Lower lobe of right lung (tissue), 2 donors: ENCODE results near the gene FRMPD1. TPM values are rescaled to one million over a fixed set of nuclear protein-coding genes. Genes with fewer than 3 reads are reported as not detected.

ENCODE experiments used
- ATAC-seq, 2 donors: fragments of 200-7000 bp; cut with Tn5 transposase; one replicate each; pipeline ENCODE4 v1.9.1; 2020 to 2022; ENCODE audit warnings: mild to moderate bottlenecking in 2 of 2, moderate library complexity in 2 of 2
- DNase-seq: peaks from one replicate; pipeline ENCODE4 v3.0.0-alpha.2; 2020
- H3K27ac ChIP-seq: fragments of 200-600 bp; one replicate; pipeline ENCODE4 v1.8.0; 2022
- H3K27me3 ChIP-seq: fragments of 200-600 bp; one replicate; pipeline ENCODE4 v1.8.0; 2022; ENCODE audit warnings: low read depth
- H3K36me3 ChIP-seq: fragments of 200-600 bp; one replicate; pipeline ENCODE4 v1.8.0; 2022; ENCODE audit warnings: mild to moderate bottlenecking
- H3K4me1 ChIP-seq: fragments of 200-600 bp; one replicate; pipeline ENCODE4 v1.8.0; 2022
- H3K4me3 ChIP-seq: fragments of 200-600 bp; one replicate; pipeline ENCODE4 v1.8.0; 2022; ENCODE audit warnings: mild to moderate bottlenecking
- H3K9me3 ChIP-seq: fragments of 200-600 bp; one replicate; pipeline ENCODE4 v1.8.0; 2022
- CTCF ChIP-seq: fragments of 200-600 bp; IDR thresholded peaks from one replicate; pipeline ENCODE4 v1.8.0; 2022; ENCODE audit warnings: antibody characterized with exemption, mild to moderate bottlenecking
- intact Hi-C: fragments of 100-400 bp; cut with DNase I; formaldehyde crosslinking; loops from one replicate; pipeline ENCODE4 v1.11.0; 2022
- total RNA-seq: library from RNA; stranded (reverse); fragmentation: NEBNext Ultra II Directional; extraction: Animal tissue kit (Norgen Biotek cat#: 25700); gene quantifications from one replicate; pipeline ENCODE4 v1.2.1, GENCODE V29; 2021
- donor health status: DM: no; HTN: yes; CAD: no; lungs with severe emphysema.

The FRMPD1 gene
- total RNA-seq, 1 donor from 2014 or later = 0.06 TPM

- Histone ChIP-seq H3K27ac (no peak overlapping the region), H3K9me3 (no peaks in the 10 kb centered on the region), H3K4me1 (no peaks in the 10 kb centered on the region), H3K36me3 (no peaks in the 10 kb centered on the region), H3K27me3 (peaks cover 30% of the 10 kb centered on the region), H3K4me3 (no peak overlapping the region)
- ATAC-seq (no peak), DNase-seq (no peak)
- intact Hi-C loops = no loop called here
- no peak for TF ChIP-seq CTCF
Measured at GRCh38 chr9:37640246-37640645, 10.5 kb upstream of the FRMPD1 start.

GRCh38 chr9:37641331-37641730 is 9.4 kb upstream of the FRMPD1 start:
- Histone ChIP-seq H3K27me3 (peaks cover 21% of the 10 kb centered on the region), H3K4me1 (no peaks in the 10 kb centered on the region), H3K36me3 (no peaks in the 10 kb centered on the region), H3K9me3 (no peaks in the 10 kb centered on the region), H3K27ac (no peak overlapping the region), H3K4me3 (no peak overlapping the region)
- DNase-seq = no peak
- TF ChIP-seq CTCF = no peak
- ATAC-seq = no peak
- intact Hi-C loops = no loop called here

GRCh38 chr9:37643214-37643613 is 7.5 kb upstream of the FRMPD1 start:
- Histone ChIP-seq H3K36me3 (no peaks in the 10 kb centered on the region), H3K4me1 (no peaks in the 10 kb centered on the region), H3K27ac (no peak overlapping the region), H3K27me3 (peaks cover 23% of the 10 kb centered on the region), H3K9me3 (no peaks in the 10 kb centered on the region), H3K4me3 (no peak overlapping the region)
- no peak for TF ChIP-seq CTCF
- ATAC-seq (no peak), DNase-seq (no peak)
- intact Hi-C loops = no loop called here

- peaks cover under 1% of the 10 kb centered on the region for H3K4me1 ChIP-seq
- TF ChIP-seq CTCF = no peak
- no peak overlapping the region for H3K4me3 ChIP-seq
- intact Hi-C loops = no loop called here
- no peak overlapping the region for H3K27ac ChIP-seq
- no peak for DNase-seq
- peaks cover 30% of the 10 kb centered on the region for H3K27me3 ChIP-seq
- H3K9me3 ChIP-seq = no peaks in the 10 kb centered on the region
- ATAC-seq = peak; percentile 21 to 22
- H3K36me3 ChIP-seq = no peaks in the 10 kb centered on the region
Measured at GRCh38 chr9:37645903-37646506, 4.7 kb upstream of the FRMPD1 start.

GRCh38 chr9:37650299-37650872 is 368 bp upstream of the FRMPD1 start:
- H3K9me3 ChIP-seq = no peaks in the 10 kb centered on the region
- peaks cover 11% of the 10 kb centered on the region for H3K4me1 ChIP-seq
- H3K36me3 ChIP-seq = no peaks in the 10 kb centered on the region
- peaks cover 55% of the 10 kb centered on the region for H3K27me3 ChIP-seq
- no peak overlapping the region for H3K27ac ChIP-seq
- H3K4me3 ChIP-seq = peak overlapping the region; percentile 61
- DNase-seq (no peak), ATAC-seq (no peak)
- no peak for TF ChIP-seq CTCF
- intact Hi-C loops = no loop called here
